ENCODE results near the gene ASPSCR1.

DNA sequence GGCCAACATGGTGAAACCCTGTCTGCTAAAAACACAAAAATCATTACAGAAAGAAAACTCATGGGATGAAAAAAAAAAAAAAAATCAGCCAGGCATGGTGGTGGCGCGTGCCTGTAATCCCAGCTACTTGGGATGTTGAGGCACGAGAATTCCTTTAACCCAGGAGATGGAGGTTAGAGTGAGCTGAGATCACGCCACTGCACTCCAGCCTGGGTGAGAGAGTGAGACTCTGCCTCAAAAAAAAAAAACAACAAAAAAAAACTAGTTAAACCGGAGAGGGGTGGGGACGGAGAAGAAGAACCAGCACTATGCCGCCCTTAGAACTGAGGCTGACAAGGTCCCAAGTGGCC lies 9.1 kb upstream of the ASPSCR1 start:
- TF ChIP-seq, protein P1, sequence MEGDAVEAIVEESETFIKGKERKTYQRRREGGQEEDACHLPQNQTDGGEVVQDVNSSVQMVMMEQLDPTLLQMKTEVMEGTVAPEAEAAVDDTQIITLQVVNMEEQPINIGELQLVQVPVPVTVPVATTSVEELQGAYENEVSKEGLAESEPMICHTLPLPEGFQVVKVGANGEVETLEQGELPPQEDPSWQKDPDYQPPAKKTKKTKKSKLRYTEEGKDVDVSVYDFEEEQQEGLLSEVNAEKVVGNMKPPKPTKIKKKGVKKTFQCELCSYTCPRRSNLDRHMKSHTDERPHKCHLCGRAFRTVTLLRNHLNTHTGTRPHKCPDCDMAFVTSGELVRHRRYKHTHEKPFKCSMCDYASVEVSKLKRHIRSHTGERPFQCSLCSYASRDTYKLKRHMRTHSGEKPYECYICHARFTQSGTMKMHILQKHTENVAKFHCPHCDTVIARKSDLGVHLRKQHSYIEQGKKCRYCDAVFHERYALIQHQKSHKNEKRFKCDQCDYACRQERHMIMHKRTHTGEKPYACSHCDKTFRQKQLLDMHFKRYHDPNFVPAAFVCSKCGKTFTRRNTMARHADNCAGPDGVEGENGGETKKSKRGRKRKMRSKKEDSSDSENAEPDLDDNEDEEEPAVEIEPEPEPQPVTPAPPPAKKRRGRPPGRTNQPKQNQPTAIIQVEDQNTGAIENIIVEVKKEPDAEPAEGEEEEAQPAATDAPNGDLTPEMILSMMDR (IDR thresholded peaks at IDR 0.05 in 2 of 3, conservative IDR thresholded peaks at IDR 0.05 in 1 of 3; ENCODE audit: borderline replicate concordance in 1 of 3, insufficient read depth in 1 of 3, low read depth in 2 of 3, low read length in 2 of 3) = no peak
- no peak for TF ChIP-seq EZH2 (IDR thresholded peaks at IDR 0.05)
- TF ChIP-seq JUND (IDR thresholded peaks at IDR 0.05) = no peak
- no peak for TF ChIP-seq CEBPB (IDR thresholded peaks at IDR 0.05; ENCODE audit: low read depth)
- TF ChIP-seq SP1 (IDR thresholded peaks at IDR 0.05; ENCODE audit: low read depth) = no peak
- no peak for TF ChIP-seq YY1 (IDR thresholded peaks at IDR 0.05; ENCODE audit: extremely low read depth, insufficient replicate concordance, low read depth, low read length)
- no peak for TF ChIP-seq POLR2A (IDR thresholded peaks at IDR 0.05; ENCODE audit: borderline replicate concordance, extremely low read depth, insufficient read depth, insufficient read length)
- TF ChIP-seq EZH2phosphoT487 (IDR thresholded peaks at IDR 0.05; ENCODE audit: borderline replicate concordance) = no peak
- TF ChIP-seq FOSL1 (IDR thresholded peaks at IDR 0.05; ENCODE audit: low read depth) = no peak

Measured in HCT116 (cell line).